Measurements from ENCODE around the gene MMD2. TPM values are rescaled to one million over a fixed set of nuclear protein-coding genes. Genes with fewer than 3 reads are reported as not detected.

Gene MMD2
- polyA plus RNA-seq, 2 of the 4 experiments (the other 2 are of a cell fraction): not detected

DNA sequence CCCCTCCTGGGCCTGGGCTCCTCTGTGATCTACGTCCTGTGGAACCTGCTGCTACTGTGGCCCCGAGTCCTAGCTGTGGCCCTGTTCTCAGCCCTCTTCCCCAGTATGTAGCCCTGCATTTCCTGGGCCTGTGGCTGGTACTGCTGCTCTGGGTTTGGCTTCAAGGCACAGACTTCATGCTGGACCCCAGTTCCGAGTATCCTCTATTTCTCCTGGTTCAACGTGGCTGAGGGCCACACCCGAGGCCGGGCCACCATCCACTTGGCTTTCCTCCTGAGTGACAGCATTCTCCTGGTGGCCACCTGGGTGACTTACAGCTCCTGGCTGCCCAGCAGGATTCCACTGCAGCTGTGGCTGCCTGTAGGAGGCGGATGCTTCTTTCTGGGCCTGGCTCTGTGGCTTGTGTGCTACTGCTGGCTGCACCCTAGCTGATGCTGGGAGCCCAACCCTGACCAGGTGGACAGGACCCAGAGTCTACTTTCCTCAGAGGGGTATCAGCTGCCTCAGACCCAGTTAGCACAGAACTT, 37.8 kb upstream of the MMD2 start (continued):
- TF ChIP-seq BCL3 (IDR thresholded peaks at IDR 0.05): no peak
- no peak for TF ChIP-seq PBX3 (IDR thresholded peaks at IDR 0.05)
- TF ChIP-seq HDAC2 (IDR thresholded peaks at IDR 0.05): no peak
- no peak for TF ChIP-seq RFX5 (IDR thresholded peaks at IDR 0.05)
- no peak for TF ChIP-seq HEYL (CRISPR knock-in tag; IDR thresholded peaks at IDR 0.05)

DNA sequence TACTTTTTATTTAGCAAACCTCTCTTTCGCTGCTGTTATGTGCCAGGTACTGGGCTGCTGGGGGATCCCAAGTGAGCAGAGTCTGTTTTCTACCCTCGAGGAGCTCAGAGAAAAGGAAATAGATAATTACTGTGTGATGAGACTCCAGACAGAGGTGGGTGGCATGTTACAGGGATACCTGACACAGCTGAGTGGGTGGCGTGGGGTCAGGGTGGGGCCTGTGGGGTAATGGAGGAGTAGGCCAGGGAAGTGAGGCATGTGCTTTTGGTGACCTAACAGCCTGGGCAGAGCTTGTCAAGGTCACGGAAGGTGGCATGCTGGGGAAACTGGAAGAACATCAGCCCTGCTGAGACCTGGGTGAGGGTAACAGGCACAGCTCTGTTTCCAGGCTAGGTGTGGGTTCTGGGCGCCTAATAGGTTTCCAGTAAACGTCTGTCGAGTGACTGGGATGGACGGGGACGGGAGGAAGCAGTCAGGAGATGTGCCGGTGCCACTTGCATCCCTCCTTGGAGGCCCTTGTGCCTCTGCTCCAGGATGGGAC, 36.5 kb upstream of the MMD2 start:
- Histone ChIP-seq H3K4me2 (no peak overlapping the region), H3K4me1 (no peaks in the 10 kb centered on the region), H3K27ac (no peak overlapping the region), H3K4me3 (no peak overlapping the region), H3K9me3 (no peaks in the 10 kb centered on the region)
- FAIRE-seq (no peak), ATAC-seq (no peak), DNase-seq (ENCODE audit: low read depth in 1 of 2, low spot score in 1 of 2) (no peak)
- ChIA-PET CTCF (interaction anchor here (1.0 kb wide), 1 partner anchor 21 kb away, joined by 4 read pairs; no protein-coding TSS in a partner anchor), POLR2A (no interaction called here)
- TF ChIP-seq ZNF302 (CRISPR knock-in tag; IDR thresholded peaks at IDR 0.05) (no peak), JUNB (IDR thresholded peaks at IDR 0.05) (no peak), MAFK (IDR thresholded peaks at IDR 0.05; ENCODE audit: partially characterized antibody) (no peak), ESRRA (IDR thresholded peaks at IDR 0.05; ENCODE audit: borderline replicate concordance, low read length) (no peak), NR3C1 (IDR thresholded peaks at IDR 0.05) (no peak), KDM1A (IDR thresholded peaks at IDR 0.05; ENCODE audit: low read depth) (no peak), JUN (IDR thresholded peaks at IDR 0.05) (no peak), NFE2L2 (conservative IDR thresholded peaks at IDR 0.05; ENCODE audit: low read length) (no peak), SREBF2 (IDR thresholded peaks at IDR 0.05) (no peak), KDM5A (IDR thresholded peaks at IDR 0.05) (no peak), POLR2AphosphoS2 (conservative IDR thresholded peaks at IDR 0.05; ENCODE audit: low read length) (no peak), PHF8 (IDR thresholded peaks at IDR 0.05; ENCODE audit: borderline replicate concordance, low read depth) (no peak), HMGXB4 (CRISPR knock-in tag; IDR thresholded peaks at IDR 0.05; ENCODE audit: borderline replicate concordance) (no peak), BCL3 (IDR thresholded peaks at IDR 0.05) (no peak), HEYL (CRISPR knock-in tag; IDR thresholded peaks at IDR 0.05) (no peak), RNF2 (IDR thresholded peaks at IDR 0.05; ENCODE audit: borderline replicate concordance, low read depth) (no peak)
- TF ChIP-seq, protein P1, sequence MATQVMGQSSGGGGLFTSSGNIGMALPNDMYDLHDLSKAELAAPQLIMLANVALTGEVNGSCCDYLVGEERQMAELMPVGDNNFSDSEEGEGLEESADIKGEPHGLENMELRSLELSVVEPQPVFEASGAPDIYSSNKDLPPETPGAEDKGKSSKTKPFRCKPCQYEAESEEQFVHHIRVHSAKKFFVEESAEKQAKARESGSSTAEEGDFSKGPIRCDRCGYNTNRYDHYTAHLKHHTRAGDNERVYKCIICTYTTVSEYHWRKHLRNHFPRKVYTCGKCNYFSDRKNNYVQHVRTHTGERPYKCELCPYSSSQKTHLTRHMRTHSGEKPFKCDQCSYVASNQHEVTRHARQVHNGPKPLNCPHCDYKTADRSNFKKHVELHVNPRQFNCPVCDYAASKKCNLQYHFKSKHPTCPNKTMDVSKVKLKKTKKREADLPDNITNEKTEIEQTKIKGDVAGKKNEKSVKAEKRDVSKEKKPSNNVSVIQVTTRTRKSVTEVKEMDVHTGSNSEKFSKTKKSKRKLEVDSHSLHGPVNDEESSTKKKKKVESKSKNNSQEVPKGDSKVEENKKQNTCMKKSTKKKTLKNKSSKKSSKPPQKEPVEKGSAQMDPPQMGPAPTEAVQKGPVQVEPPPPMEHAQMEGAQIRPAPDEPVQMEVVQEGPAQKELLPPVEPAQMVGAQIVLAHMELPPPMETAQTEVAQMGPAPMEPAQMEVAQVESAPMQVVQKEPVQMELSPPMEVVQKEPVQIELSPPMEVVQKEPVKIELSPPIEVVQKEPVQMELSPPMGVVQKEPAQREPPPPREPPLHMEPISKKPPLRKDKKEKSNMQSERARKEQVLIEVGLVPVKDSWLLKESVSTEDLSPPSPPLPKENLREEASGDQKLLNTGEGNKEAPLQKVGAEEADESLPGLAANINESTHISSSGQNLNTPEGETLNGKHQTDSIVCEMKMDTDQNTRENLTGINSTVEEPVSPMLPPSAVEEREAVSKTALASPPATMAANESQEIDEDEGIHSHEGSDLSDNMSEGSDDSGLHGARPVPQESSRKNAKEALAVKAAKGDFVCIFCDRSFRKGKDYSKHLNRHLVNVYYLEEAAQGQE (IDR thresholded peaks at IDR 0.05): no peak
- TF ChIP-seq, protein P2, sequence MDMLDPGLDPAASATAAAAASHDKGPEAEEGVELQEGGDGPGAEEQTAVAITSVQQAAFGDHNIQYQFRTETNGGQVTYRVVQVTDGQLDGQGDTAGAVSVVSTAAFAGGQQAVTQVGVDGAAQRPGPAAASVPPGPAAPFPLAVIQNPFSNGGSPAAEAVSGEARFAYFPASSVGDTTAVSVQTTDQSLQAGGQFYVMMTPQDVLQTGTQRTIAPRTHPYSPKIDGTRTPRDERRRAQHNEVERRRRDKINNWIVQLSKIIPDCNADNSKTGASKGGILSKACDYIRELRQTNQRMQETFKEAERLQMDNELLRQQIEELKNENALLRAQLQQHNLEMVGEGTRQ (IDR thresholded peaks at IDR 0.05): no peak
- WGBS (ENCODE audit: missing lambda C conversion rate): 96% methylated on average over 10 of the region's 10 CpGs

Data from A549 (cell line).